Spleen (tissue), 7 donors: ENCODE results near the gene CNTNAP2.

Experiments
- CTCF ChIP-seq, 11 experiments: fragments of 200-600 bp in 7 of 11; fragments of 450-650 bp in 4 of 11; sonication (generic) in 4 of 11; IDR thresholded peaks in 8 of 11; conservative IDR thresholded peaks in 3 of 11; 1 replicate in 7 of 11; 2 replicates in 4 of 11; pipeline versions ENCODE4 v1.4.0 to v1.8.0; 2016 to 2021; ENCODE audit warnings: antibody characterized with exemption in 11 of 11, inconsistent platforms in 4 of 11, mild to moderate bottlenecking in 1 of 11
- POLR2A ChIP-seq, 3 donors: fragments of 450-650 bp; IDR thresholded peaks; one replicate each; pipeline ENCODE4 v1.5.1; 2017; ENCODE audit warnings: antibody characterized with exemption in 3 of 3, mild to moderate bottlenecking in 1 of 3
- POLR2AphosphoS5 ChIP-seq, 3 donors: sonication (generic); formaldehyde crosslinking; IDR thresholded peaks; one replicate each; pipeline ENCODE4 v1.5.1; 2017; ENCODE audit warnings: antibody characterized with exemption in 3 of 3
- donor health status: DM: no; HTN: no; CAD: no; lungs with moderate emphysema.
- donor health status: DM: no; HTN: no; CAD: no.
- donor health status: DM: no; HTN: no; CAD: no.

- TF ChIP-seq CTCF (IDR thresholded peaks at IDR 0.05 in 8 of 11, conservative IDR thresholded peaks at IDR 0.05 in 3 of 11) (no peak), POLR2A (IDR thresholded peaks at IDR 0.05) (no peak), POLR2AphosphoS5 (IDR thresholded peaks at IDR 0.05) (no peak)
Observed at GRCh38 chr7:148306759-148307158, 2190.2 kb downstream of the CNTNAP2 start.
